Measurements from ENCODE around the gene OR8U1.
"Not testable (repeated sequence)": the region's sequence is repeated elsewhere in the genome, so short reads cannot be mapped to it uniquely, and the experiment has no call there.

The OR8U1 gene

GRCh38 chr11:56375324-56375723 lies at the start of gene OR8U1:
TSS of gene OR8U1 (plus strand) at chr11:56375624. CDS start at chr11:56375624, 0 bp downstream.
- no peak for DNase-seq

GRCh38 chr11:56331861-56332491 lies 43.4 kb upstream of the OR8U1 start:
- DNase-seq: peak; percentile 6

- no peak for DNase-seq
Measured at GRCh38 chr11:56333156-56333555, 42.3 kb upstream of the OR8U1 start.

- DNase-seq: no peak
Measured at GRCh38 chr11:56340289-56340688, 35.1 kb upstream of the OR8U1 start.

GRCh38 chr11:56345739-56346138 lies 29.7 kb upstream of the OR8U1 start, which contains the start of gene OR8K1:
TSS of gene OR8K1 (plus strand) at chr11:56346039. CDS start at chr11:56346039, 0 bp downstream.
- no peak for DNase-seq

- DNase-seq: no peak
Measured at GRCh38 chr11:56353991-56354390, 21.4 kb upstream of the OR8U1 start, which contains the start of gene OR8J1. TSS of gene OR8J1 (plus strand) at chr11:56354291. CDS start at chr11:56360247, 5,956 bp downstream.

GRCh38 chr11:56380120-56380519 lies 4.7 kb downstream of the OR8U1 start:
- DNase-seq: no peak

- no peak for DNase-seq
Measured at GRCh38 chr11:56394381-56394780, 19.0 kb downstream of the OR8U1 start.

GRCh38 chr11:56396047-56396446 lies 20.6 kb downstream of the OR8U1 start:
- DNase-seq: no peak

GRCh38 chr11:56401858-56402461 lies 26.5 kb downstream of the OR8U1 start:
- not testable (repeated sequence) for DNase-seq

- DNase-seq: no peak
Measured at GRCh38 chr11:56404393-56404792, 29.0 kb downstream of the OR8U1 start.

GRCh38 chr11:56410801-56411200 lies 35.4 kb downstream of the OR8U1 start:
- no peak for DNase-seq

- DNase-seq: no peak
Measured at GRCh38 chr11:56412396-56412795, 37.0 kb downstream of the OR8U1 start, which contains the start of gene OR5AL1. TSS of gene OR5AL1 (plus strand) at chr11:56412696.

Measured in NCI-H774 (cell line).